GM12878 (cell line): ENCODE measurements around the gene OSBPL5. TPM values are rescaled to one million over a fixed set of nuclear protein-coding genes. Genes with fewer than 3 reads are reported as not detected.

Source experiments
- ATAC-seq: fragments of 200-7000 bp; cut with Tn5 transposase; 3 replicates; pipeline ENCODE4 v1.9.1; 2020; ENCODE audit warnings: mild to moderate bottlenecking, moderate library complexity
- BruUV-seq: library from RNA; stranded (reverse); fragments of 400-500 nt; replicated peaks from 2 replicates; lab custom pipeline; 2021; lab: Mats Ljungman, UMichigan
- CTCF ChIA-PET: fragments of 300-600 bp; sonication (Branson Sonifier 250); formaldehyde crosslinking; extraction: SDS; loops from one replicate; lab custom pipeline; 2021; ENCODE audit warnings: inconsistent platforms; lab: Yijun Ruan, JAX
- POLR2A ChIA-PET: fragments of 350-600 bp; formaldehyde crosslinking; extraction: SDS; loops from one replicate; lab custom pipeline; 2021; ENCODE audit warnings: inconsistent platforms; lab: Charles Lee
- RAD21 ChIA-PET: fragments of 300-600 bp; sonication (Branson Sonifier 250); formaldehyde crosslinking; loops from one replicate; lab custom pipeline; 2023; ENCODE audit warnings: antibody characterized with exemption; ENCODE audit not compliant: unreplicated experiment; lab: Charles Lee
- SMC1A ChIA-PET: fragments of 300-600 bp; sonication (Branson Sonifier 250); formaldehyde crosslinking; loops from one replicate; lab custom pipeline; 2023; ENCODE audit not compliant: unreplicated experiment, uncharacterized antibody; lab: Charles Lee
- DNase-seq: peaks from one replicate; pipeline ENCODE4 v3.0.0-alpha.2; 2011; ENCODE audit warnings: low read depth, low spot score
- FAIRE-seq: peaks from 3 replicates; lab custom pipeline; 2011; peaks lifted over from hg19 to GRCh38; lab: Jason Lieb, UNC
- H2AFZ ChIP-seq: 2 replicates; pipeline ENCODE4 v1.6.0; 2011; ENCODE audit warnings: low read depth, low read length, control low read depth; ENCODE audit not compliant: control insufficient read depth
- H3K27ac ChIP-seq: 2 replicates; pipeline ENCODE4 v1.5.1; 2011; ENCODE audit warnings: control low read depth; ENCODE audit not compliant: control insufficient read depth, insufficient read depth
- H3K27me3 ChIP-seq, 2 experiments: replicated peaks in 1 of 2; 2 replicates each; pipeline versions ENCODE4 v1.6.0 to v1.6.1; 2011; ENCODE audit warnings: low read length in 1 of 2; ENCODE audit not compliant: control insufficient read depth in 2 of 2, insufficient read depth in 2 of 2
- H3K36me3 ChIP-seq, 2 experiments: 2 replicates each; pipeline ENCODE4 v1.5.1; 2011; ENCODE audit warnings: low read length in 1 of 2; ENCODE audit not compliant: control insufficient read depth in 2 of 2, insufficient read depth in 2 of 2
- H3K4me1 ChIP-seq: 2 replicates; pipeline ENCODE4 v1.6.1; 2011; ENCODE audit warnings: mild to moderate bottlenecking, low read length, moderate library complexity, mixed read lengths; ENCODE audit not compliant: control insufficient read depth, insufficient read depth
- H3K4me2 ChIP-seq: 2 replicates; pipeline ENCODE4 v1.6.0; 2011; ENCODE audit warnings: control low read depth; ENCODE audit not compliant: control insufficient read depth, insufficient read depth
- H3K4me3 ChIP-seq: fragments of 200-600 bp; sonication (generic); 2 replicates; pipeline ENCODE4 v1.5.1; 2016
- H3K79me2 ChIP-seq: 2 replicates; pipeline ENCODE4 v1.6.0; 2011; ENCODE audit warnings: low read length; ENCODE audit not compliant: control insufficient read depth, insufficient read depth
- H3K9ac ChIP-seq: 2 replicates; pipeline ENCODE4 v1.8.0; 2011; ENCODE audit warnings: low read length, control low read depth, mixed read lengths; ENCODE audit not compliant: control insufficient read depth, insufficient read depth
- H3K9me3 ChIP-seq: replicated peaks from 3 replicates; pipeline ENCODE4 v1.5.1; 2011; ENCODE audit warnings: mild to moderate bottlenecking, low read length; ENCODE audit not compliant: control insufficient read depth, insufficient read depth
- H4K20me1 ChIP-seq: 2 replicates; pipeline ENCODE4 v1.6.0; 2011; ENCODE audit not compliant: control insufficient read depth, insufficient read depth
- MLLT1 ChIP-seq: fragments of 450-650 bp; IDR thresholded peaks from 2 replicates; pipeline ENCODE4 v1.6.1; 2016; ENCODE audit warnings: mild to moderate bottlenecking
- PBX3 ChIP-seq: IDR thresholded peaks from 2 replicates; pipeline ENCODE4 v1.6.1; 2011; ENCODE audit warnings: mild to moderate bottlenecking, low read depth, low read length, moderate library complexity; ENCODE audit not compliant: insufficient replicate concordance
- PKNOX1 ChIP-seq: fragments of 450-650 bp; IDR thresholded peaks from 2 replicates; pipeline ENCODE4 v1.6.1; 2016; ENCODE audit warnings: mild to moderate bottlenecking
- SPI1 ChIP-seq: IDR thresholded peaks from 2 replicates; pipeline ENCODE4 v1.6.1; 2011; ENCODE audit warnings: low read depth, mild to moderate bottlenecking, low read length, moderate library complexity, borderline replicate concordance; ENCODE audit not compliant: insufficient read depth
- TARDBP ChIP-seq: IDR thresholded peaks from 2 replicates; pipeline ENCODE4 v1.6.1; 2016; ENCODE audit warnings: borderline replicate concordance
- WGBS: methylation state at CpG from one replicate; pipeline ENCODE4 v1.1.6; 2016; ENCODE audit warnings: low lambda C conversion rate; ENCODE audit not compliant: insufficient replicate concordance, insufficient coverage; ENCODE audit errors: missing lambda C conversion rate; 5-methylcytosine and 5-hydroxymethylcytosine counted together
- in situ Hi-C: fragments of 300-500 bp; cut with MboI; formaldehyde crosslinking; loops from 9 replicates; pipeline ENCODE4 v1.14.3; 2018; ENCODE audit warnings: mixed read lengths
- intact Hi-C: fragments of 100-400 bp; cut with micrococcal nuclease; formaldehyde crosslinking; loops from one replicate; pipeline ENCODE4 v1.14.2; 2022; ENCODE audit not compliant: unreplicated experiment
- polyA plus RNA-seq, 11 experiments: library from polyadenylated mRNA; depleted of rRNA in 4 of 11; unstranded in 6 of 11; stranded (reverse) in 5 of 11; fragments of >200 nt; fragmentation: Nextera tagmentation in 4 of 11; fragmentation: Illumina TruSeq in 1 of 11; extraction: Ambion mirVana in 4 of 11; extraction: Trizol in 1 of 11; gene quantifications; 1 replicate in 1 of 11; 2 replicates in 10 of 11; pipeline versions ENCODE4 v1.2.1 to v1.2.3, GENCODE V29; 2011 to 2016; ENCODE audit warnings: inconsistent platforms in 2 of 11, missing spikeins in 2 of 11, low read depth in 1 of 11
- total RNA-seq, 4 experiments: library from RNA; depleted of rRNA in 3 of 4; stranded (reverse); fragments of >200 nt in 3 of 4; fragmentation: Illumina TruSeq in 1 of 4; extraction: Trizol in 1 of 4; gene quantifications; 2 replicates each; pipeline versions ENCODE4 v1.2.1 to v1.2.3, GENCODE V29; 2013 to 2021

Gene OSBPL5
- total and polyA plus RNA-seq, 10 of the 15 experiments (the other 5 are each of a cell fraction or from before 2014, with no cell fraction given), result not detected

- DNase-seq (no peak), ATAC-seq (no peak)
- CTCF ChIA-PET, result no interaction called here
- in situ Hi-C loops, result no loop called here
- Histone ChIP-seq H3K4me2 (no peak overlapping the region), H3K9me3 (no peaks in the 10 kb centered on the region), H3K9ac (no peak overlapping the region), H3K36me3 (no peaks in the 10 kb centered on the region), H3K4me1 (no peaks in the 10 kb centered on the region), H3K4me3 (no peak overlapping the region), H3K27ac (no peak overlapping the region), H2AFZ (no peak overlapping the region)
- POLR2A ChIA-PET, result no interaction called here
- BruUV-seq, result no TSS peak
- RAD21 ChIA-PET, result no interaction called here
- 56% methylated on average over 10 of the region's 11 CpGs for WGBS
- SMC1A ChIA-PET, result no interaction called here
- TF ChIP-seq SPI1 (no peak), PKNOX1 (no peak), PBX3 (no peak), MLLT1 (no peak), TARDBP (no peak)
- TF ChIP-seq, all 136 proteins: peak for 0
- H4K20me1 ChIP-seq, result no peaks in the 10 kb centered on the region
- FAIRE-seq, result no peak
- intact Hi-C loops, result no loop called here
- H3K27me3 ChIP-seq, result no peaks in the 10 kb centered on the region; a peak in 1 of 4 replicates
- H3K79me2 ChIP-seq, result no peaks in the 10 kb centered on the region
These were observed 21.2 kb upstream of the OSBPL5 start for GRCh38 chr11:3186166-3186953.
